Fibroblast of the conjunctiva (primary cell): Measurements from ENCODE around the gene RASSF4.

Experiments used
- DNase-seq: peaks from one replicate; pipeline ENCODE4 v3.0.0-alpha.2; 2010; ENCODE audit warnings: low read depth

The RASSF4 gene

DNA sequence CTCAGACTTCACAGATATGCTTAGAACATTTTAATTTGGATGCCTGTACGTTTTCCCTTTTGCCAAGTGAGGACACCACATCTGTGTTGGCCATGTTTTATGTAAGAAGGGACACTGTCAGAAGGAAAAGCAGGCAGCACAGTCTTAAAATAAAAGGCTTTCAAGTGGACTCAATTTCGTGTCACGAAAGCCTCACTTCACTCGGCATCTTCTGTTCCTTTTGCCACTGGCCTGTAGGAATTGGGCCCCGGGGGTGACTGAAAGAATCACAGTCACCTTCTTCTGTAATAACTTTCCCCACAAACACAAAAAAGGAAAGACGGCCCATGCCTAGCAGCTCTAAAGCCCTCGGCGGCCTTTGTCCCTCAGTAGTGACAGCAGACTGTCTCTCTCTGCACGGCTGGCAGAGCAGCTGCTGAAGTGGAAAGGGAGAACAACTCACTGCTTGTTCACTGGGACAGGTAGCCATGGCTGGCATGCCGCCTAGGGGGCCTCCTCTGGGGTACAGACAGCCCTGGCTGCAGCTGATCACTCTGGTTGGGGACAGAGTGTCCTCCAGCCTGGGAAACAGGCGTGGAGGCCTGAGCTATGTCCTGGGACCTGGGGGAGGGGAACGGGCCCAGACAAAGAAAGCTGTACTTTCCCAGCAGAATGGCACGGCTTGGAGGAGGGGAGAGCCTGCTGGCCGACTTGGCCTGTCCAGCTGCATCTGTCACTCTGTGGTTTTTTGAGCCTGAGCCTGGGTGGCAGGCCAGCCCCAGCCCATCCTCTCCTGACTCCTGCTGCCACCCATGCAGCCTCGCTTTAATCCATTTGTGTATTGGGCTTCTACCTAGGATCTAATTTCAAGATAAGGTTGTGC is 4.4 kb downstream of the RASSF4 start:
- no peak for DNase-seq

DNA sequence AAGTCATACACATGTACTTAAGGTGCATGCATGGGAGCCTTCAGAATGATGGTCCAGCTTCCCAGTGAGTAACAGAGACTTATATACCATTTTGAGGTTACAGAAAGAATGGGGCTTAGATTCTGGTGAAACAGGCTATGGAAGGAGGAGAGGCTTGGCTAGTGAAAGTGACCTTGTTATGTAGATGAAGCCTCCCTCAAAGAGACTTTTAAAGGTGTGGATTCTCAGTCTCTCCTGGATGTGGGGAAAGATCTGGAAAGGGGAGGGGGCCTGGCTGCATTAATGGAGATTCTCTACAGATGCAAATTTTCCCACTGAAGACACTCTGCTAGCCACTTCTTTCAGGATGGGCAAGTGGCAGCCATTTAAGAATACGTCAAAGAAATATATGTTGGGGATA is 5.5 kb downstream of the RASSF4 start:
- DNase-seq, result no peak

DNA sequence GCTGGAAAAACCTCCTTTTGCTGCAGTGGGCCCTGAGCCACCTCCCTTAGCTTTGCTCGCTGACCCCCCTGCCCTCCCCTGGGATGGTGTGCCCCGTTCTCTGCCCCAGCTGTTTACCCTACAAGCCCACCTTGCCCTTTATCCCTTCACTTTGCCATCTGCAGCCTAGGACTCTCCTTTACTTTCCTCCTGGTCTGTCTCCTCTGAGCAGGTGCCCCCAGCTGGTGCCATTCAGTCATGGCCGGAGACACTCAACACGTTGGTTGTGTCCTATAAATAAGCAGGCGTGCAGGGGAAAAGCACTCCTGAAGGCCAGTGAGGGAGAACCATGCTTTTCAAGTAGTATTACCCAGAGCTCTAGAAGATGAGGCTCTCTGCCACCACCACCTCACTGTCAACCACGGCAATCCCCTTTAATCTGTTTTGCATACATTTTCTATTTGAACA is 6.1 kb downstream of the RASSF4 start:
- no peak for DNase-seq

DNA sequence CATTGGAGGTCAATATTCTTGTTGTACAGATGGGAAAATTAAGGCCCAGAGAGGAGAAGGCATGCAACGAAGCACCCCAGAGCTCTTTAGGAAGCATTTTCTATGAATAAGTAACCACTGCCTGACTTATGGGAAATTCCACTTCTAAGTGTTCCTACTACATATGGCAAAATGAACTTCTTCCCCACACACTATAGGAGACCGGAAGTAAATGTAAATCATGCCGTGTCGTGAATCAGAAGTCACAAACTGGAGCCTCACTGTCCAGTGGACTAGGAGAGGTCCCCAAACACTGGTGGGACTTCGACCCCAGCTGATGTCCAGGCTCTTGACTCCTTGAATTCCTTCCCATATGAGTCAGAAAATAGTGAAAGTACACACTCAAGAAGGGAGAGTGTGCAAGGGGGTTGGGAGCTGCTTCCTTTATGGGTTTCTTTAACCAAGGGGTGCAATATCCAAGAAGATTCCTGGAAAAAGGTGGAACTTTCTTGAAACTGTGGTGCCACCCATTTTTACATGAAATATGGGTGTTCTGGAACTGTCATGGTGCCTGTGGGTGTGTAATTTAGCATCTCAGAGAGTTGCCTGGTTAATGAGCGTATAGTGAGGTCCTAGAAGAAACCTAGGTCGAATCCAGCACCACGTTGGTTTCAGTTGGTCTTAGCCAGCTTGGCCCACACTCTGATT is 6.7 kb downstream of the RASSF4 start:
- DNase-seq, result no peak

DNA sequence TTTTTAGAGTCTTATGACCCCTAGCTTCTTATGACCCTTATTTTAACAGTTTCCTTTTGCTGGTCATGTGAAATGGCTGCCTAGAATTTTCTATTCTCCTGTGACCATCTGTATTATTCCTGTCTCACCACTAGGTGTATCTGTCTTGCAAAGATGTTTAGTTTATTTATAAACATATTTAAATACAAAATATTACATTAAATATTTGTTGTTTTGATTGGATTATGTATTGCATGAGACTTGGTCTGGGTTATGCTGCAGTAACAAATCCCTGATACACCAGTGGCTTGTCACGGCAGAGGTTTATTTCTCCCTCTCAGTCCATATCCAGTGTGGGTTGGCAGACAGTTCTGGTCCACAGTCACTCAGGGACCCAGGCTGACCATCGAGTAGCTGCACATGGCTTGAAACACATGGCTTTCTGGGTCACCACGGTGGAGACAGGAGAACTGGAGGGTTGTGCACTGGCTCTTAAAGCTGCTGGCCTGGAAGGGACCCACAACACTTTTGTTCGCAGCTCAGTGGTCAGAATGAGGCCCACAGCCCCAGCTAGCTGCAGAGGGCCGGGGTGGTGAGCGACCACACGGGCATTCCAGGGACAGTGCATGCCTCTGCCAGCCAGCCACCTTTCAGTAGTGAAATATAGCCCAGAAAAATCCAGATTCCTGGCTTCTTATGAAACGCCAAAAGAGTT is 7.4 kb downstream of the RASSF4 start:
- DNase-seq, result no peak

DNA sequence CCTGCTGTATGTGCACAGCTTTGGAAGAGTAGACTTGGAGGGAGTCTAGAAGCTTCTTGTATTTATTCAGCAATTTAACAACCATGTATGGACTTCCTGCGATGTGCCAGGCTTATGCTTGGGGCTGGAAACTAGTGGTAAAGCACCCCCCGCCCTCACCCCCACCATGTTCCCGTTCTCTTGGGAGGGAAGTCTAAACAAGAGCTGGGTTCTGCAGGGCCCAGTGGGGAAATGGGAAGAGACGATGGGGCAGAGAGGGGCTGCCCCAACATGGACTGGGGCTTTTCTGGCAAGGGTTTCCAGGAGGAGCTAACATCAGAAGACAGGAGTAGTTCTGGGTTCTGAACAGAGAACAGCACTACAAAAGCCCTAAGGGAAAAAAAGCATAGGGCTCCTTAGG is 8.0 kb downstream of the RASSF4 start:
- no peak for DNase-seq

DNA sequence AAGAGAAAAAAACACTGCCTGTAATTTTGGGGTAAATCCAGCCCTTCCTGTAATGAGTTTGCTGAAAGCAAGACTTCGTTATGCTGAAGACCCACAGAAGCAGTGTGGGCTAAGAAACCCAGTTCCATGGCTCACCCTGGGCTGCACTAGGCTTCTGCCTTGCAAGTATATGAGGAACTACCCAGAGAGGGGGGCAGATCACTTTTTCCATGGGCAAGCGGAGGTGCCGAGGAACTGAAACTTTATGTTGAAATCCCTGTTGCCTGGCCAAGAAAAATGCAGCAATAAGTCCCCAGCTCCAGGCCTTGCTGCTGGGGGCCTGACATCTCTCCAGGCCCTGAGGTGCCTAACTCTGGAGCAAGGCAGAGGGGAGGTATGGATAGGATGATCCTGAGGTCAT is 8.5 kb downstream of the RASSF4 start:
- no peak for DNase-seq

DNA sequence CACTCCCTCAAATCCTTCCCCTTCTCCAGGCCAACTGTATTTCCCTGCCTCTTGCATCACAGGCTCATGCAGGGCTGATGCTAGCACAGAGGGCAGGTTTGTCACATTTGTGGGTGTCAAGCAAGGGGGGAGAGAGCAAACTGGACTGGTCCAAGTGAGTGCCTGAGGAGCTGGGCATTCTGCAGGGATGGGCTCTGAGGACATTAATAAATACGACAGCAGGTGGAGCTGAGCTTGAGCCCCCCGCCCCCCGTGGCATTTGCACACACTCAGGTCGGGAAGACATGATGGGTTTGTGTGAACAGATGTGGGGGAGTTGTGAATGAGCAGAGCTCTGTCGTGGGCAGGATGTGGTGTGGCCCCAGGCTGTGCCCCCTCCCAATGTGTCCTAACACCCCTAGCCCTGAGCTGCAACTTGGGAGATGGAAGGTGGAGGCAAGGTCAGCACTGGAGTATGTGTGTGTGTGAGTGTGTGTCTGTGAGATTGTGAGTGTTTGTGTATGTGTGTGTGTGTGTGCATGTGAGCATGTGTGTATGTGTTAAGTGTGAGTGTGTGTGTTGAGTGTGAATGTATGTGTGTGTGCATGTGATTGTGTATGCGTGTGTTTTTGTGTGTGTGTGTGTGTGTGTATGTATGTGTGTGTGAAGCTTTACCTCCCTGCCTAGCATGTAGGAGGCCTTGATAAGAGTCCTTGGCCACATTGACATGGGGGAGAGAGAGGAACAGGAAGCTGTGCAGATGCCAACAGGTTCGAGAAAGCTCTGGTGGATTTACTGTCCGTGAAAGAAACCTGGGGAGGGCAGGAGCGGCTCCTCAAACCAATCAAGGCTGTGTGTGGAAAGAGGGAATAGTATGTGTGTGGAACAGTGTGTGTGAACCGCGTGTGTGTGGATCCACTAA is 9.1 kb downstream of the RASSF4 start:
- DNase-seq, result no peak

DNA sequence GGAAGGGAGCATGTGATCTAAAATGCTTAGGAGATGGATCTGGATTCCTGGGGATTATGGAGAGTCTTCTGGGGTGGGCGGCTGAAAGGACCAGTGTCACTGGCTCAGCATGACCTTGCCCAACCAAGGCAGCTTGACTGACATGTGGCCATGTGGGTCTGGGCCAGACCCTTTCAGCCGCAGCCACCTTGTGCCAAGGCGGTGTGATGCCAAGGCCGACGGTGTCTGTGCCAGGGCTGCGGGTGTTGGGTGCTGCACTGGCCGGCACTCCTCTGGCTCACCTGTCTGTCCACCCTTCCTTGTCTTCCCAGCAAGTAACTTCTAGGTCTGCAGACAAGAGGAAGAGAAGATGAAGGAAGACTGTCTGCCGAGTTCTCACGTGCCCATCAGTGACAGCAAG is 10.3 kb downstream of the RASSF4 start:
- DNase-seq, result no peak

DNA sequence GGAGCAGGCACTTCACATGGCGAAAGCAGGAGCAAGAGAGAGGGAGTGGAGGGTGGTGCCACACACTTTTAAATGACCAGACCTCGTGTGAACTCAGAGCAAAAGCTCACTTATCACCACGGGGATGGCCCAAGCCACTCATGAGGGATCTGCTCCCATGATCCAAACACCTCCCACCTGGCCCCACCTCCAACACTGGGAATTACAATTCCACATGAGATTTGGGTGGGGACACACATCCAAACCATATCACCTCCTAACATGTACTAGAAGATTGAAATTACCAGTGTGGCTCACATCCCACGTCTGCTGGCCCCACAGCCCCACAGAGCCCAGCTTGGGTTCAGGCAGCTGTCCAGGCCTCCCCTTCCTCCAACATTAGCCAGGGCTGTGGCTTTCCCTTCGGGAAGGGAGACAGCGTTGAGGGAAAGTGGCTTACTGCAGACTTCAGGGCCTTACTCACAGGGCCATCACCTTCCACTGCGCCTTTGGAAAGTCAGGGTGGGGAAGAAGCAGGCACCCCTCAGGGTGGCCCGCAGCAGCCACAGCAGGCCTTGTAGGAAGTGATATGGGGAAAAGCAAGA is 11.3 kb downstream of the RASSF4 start:
- DNase-seq, result no peak

DNA sequence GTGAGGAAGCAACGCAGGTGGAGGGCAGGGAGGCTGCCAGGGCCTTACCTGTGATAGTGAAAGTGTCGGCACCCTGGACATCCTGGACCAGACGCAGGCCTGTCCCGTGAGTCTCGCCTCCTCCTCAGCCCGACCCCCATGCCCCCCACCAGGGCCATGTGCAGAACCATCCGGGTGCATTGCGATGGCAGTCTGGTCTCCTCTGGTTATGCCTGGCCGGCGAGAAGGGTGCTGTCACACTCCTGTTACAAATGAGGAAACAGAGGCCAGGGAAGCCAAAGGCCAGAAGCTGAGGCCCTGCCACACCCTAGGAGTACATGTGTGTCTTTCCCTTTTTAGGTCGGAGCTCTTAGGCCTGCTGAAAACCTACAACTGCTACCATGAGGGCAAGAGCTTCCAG is 11.8 kb downstream of the RASSF4 start:
- no peak for DNase-seq

DNA sequence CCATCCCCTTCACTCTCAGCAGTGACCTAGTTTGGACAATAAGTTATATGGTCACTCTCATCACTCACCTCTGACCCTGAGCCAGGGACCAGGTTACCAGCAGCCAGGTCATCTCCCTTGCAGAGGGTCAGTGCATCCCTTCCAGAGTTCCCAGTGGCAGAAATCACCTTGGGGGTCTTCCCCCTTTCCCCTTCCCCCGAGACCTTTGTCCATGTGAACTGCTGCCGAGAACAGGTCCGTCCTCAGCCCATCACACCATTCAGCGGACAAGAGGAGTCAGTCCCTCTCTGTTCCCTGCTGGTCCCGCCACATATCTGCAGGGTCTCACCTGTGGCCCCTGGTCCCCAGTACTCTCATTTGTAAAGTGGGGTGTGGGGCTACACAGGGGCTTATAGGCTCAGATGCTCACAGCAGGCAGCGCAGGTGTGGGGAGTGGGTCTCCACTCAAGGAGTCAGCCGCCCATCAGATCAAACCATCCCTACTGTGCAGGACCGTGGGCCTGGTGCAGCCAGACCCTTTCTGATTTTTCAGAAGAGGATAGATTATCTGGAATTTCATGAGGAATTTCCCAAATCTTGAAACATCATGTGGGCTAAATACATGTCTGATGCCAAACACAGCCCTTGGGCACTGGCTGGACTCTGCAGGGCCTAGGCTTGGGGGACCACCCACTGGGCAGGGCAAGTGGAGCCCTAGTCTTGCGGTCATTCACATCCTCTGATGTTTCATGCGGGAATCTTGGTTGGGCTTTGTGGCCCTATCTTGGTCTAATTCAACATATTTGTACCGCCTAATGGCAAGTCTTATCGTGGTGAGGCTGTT is 12.5 kb downstream of the RASSF4 start:
- DNase-seq, result no peak

DNA sequence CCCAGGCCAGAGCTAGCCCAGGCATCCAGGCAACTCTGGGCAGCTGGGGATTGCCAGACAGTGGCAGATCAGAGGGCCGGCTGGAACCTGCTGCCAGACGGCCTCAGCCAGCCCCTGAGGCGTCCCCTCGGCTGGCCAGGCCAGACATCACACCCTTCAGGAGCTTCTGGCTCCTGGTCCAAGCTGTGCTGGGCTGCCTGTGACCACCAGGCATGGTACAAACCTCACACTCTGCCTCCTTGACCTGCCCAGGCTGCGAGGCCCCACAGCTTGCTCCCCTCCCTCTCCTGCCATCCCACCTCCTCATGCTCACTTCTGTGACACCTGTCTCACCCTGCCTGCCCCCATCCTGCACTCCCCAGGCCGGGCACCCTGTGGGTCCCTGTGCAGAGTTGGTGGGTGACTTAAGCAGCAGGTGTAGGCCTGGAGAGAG is 13.3 kb downstream of the RASSF4 start:
- DNase-seq, result no peak

DNA sequence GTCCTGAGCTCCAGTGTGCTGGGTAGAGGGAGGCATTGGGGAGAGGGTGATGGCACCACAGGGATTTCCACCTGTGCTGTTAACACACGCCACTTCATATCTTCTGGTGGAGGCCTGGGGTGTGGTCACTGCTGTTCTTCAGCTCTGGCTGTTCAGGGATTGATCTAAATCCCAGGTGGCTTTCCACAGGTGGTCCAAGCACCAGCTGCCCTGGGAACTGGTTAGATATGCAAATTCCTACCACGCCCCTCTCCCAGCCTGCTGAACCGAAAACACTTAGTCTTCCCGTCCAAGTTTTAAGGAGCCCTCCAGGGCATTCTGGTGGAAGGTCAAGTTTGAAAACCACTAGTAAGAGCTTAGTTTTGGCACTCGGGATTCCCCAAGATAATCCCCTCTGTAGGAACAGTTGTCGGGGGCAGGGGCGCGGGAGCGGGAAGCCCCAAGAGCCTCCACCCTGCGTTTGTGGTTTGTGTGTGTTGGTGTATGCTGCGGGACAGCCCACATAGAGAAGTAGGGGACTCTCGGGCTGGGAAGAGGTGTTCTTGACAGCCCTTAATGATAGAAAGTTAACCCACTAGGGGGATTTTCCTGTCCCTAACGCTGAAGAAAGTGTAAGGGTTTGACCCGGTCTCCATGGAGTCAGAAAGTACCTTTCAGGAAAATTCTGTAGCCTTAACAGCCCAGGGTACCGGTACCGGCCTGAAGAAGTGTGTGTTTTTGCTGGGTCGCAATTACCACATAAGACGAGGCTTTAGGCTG is 13.9 kb downstream of the RASSF4 start:
- DNase-seq, result no peak

DNA sequence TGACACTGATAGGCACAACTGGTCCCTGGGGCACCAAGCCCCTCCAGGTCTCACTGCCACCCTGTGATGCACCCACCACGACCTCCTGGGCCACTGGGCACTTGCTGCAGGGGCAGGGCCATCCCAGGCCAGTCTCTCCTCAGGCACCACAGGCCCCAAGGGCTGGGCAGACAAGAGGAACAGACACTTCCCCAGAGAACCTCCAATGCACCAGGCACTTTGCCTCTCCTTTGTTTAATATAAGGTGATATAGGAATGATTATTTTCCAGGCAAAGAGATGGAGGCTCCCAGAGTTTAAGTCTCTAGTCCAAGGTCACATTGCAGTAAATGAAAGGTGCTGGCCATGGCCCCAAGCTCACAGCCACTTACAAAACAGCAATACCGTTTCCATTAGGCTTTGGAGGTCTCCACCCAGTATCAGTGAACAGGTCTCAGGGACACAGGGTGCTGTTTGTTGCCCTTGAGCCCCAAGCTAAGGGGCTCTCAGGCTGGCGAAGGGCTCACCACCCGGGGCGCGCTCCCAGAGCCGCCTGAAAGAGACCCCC is 14.6 kb downstream of the RASSF4 start:
- DNase-seq, result no peak

DNA sequence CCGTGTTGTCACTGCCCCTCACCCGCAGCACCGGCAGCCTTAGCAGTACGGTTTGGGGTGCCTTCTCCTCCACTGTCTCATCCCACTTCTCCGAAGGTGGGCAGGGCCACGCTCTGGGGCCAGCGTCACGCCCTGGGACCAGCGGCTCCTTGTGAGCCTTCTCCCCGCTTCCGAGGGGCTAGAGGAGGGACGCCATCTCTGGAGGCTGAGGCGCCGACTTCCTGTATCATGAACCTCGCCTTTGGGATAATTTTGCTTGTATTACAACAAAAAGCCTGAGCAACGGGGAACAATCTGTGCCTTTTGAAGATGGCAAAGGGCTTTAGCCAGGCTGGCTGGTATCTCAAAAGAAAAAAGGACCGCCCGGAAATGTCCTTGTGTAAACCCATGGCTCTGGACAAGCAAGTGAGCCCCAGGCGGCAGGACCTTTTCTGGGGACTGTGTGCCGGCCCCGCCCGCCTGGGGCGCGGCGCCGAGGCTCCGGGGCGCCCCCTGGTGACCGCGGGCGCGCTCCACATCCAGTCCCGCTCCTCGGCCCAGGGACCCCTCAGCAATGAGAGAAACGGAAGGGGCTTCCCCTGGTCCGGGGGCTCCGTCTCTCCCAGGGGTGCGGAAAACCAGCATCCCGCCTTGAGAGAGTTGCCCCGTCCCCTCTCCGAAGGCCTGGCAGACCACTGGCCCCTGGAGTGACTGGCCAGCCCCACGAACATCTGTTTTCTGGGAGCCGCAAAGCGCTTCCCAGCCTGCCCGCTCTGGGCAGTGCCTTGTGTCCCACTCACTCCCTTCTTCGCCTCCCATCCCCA is 15.2 kb downstream of the RASSF4 start:
- no peak for DNase-seq

DNA sequence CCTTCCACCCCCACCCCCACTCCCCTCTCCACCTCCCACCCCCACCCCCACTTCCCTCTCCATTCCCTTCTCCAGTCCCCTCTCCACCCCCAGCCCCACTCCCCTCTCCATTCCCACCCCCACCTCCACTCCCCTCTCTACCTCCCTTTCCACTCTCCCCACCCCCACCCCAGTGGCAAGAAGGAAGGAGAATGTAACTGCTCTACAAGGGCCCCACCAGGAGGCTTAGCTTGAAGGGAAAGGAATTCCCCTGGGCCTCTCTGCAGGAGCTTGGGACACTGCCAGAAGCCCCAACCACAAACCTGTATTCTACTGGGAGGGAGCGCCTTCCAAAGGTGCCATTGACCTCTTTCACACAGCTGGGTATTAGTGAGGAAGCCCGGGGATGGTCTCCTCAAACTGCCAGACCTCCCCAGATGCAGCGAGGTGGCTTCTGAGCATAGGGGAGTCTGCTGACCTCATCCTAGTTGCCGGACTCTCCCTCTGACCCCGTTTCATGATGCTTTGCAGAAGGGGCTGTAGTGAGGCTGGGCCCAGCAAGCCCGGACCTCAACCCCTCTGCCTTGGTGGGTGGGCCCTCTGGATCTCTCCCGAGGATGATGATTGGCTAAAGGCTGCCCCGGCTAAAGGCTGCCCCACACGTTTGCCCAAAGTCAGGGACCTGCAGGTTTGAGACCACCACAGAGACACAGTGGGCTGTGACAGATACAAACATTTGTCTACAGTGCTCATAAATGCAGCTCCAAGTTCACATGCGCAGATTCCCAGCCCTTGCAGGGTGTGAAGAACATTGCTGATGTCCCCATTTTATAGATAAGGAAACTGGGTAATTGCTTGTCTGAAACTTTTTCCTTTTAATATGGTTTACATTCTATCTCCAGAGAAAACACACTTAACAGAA is 16.1 kb downstream of the RASSF4 start:
- DNase-seq, result no peak
